ENCODE data around the gene ERO1B.

Gene ERO1B

DNA sequence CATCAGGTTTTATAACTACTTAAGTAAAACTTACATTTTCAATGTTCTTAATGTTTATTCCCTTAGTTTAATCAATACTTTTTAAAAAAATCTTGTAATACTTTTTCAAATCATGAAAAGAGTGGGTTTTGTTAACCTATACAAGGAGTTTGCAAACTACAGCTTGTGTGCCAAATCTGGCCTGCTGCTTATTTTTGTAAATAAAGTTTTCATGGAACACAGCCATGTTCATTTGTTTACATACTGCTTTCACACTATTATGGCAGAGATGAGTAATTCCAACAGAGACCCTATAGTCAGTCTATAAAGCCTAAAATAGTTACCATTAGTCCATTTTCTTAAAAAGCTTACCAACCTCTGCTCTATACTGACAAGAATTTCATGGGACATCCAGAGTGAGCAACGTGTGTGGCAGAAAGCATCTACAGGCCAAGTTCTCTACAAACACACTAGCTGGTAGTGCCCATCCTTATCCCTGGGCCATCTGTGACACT is 42.6 kb downstream of the ERO1B start:
- no peak for DNase-seq (ENCODE audit: low read depth)
- no peak for TF ChIP-seq MYC (IDR thresholded peaks at IDR 0.05; ENCODE audit: low read depth, low read length)
- TF ChIP-seq, protein P1, sequence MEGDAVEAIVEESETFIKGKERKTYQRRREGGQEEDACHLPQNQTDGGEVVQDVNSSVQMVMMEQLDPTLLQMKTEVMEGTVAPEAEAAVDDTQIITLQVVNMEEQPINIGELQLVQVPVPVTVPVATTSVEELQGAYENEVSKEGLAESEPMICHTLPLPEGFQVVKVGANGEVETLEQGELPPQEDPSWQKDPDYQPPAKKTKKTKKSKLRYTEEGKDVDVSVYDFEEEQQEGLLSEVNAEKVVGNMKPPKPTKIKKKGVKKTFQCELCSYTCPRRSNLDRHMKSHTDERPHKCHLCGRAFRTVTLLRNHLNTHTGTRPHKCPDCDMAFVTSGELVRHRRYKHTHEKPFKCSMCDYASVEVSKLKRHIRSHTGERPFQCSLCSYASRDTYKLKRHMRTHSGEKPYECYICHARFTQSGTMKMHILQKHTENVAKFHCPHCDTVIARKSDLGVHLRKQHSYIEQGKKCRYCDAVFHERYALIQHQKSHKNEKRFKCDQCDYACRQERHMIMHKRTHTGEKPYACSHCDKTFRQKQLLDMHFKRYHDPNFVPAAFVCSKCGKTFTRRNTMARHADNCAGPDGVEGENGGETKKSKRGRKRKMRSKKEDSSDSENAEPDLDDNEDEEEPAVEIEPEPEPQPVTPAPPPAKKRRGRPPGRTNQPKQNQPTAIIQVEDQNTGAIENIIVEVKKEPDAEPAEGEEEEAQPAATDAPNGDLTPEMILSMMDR (IDR thresholded peaks at IDR 0.05; ENCODE audit: low read depth, low read length), result no peak
- no peak for TF ChIP-seq POLR2A (IDR thresholded peaks at IDR 0.05; ENCODE audit: extremely low read depth, insufficient read length)
- TF ChIP-seq, protein P2, sequence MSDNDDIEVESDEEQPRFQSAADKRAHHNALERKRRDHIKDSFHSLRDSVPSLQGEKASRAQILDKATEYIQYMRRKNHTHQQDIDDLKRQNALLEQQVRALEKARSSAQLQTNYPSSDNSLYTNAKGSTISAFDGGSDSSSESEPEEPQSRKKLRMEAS (IDR thresholded peaks at IDR 0.05; ENCODE audit: low read depth, low read length), result no peak

DNA sequence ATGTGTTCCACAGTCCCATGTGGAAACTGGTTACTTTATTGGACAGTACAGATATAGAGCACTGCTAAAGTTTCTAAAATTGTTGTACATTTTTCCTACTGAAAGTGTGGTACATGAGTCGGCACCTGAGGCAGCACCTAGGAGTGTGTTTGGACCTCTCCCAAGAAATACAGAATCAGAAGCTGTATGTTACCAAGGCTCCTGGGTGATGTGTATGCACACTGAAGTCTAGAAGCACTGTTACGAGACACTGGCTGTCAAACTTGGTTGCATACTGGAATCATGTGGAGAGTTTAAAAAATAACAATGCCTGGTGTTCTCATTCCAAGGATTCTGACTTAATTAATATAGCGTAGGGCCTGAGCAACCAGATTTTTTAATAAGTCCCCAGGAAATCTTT is 46.6 kb downstream of the ERO1B start:
- no peak overlapping the region for H3K4me3 ChIP-seq (ENCODE audit: low read depth, low read length)
- TF ChIP-seq, protein P2 (IDR thresholded peaks at IDR 0.05; ENCODE audit: low read depth, low read length), result no peak
- TF ChIP-seq, protein P1 (IDR thresholded peaks at IDR 0.05; ENCODE audit: low read depth, low read length), result no peak
- TF ChIP-seq MYC (IDR thresholded peaks at IDR 0.05; ENCODE audit: low read depth, low read length), result no peak
- no peak for TF ChIP-seq POLR2A (IDR thresholded peaks at IDR 0.05; ENCODE audit: extremely low read depth, insufficient read length)
- no peak for DNase-seq (ENCODE audit: low read depth)

More for the DNA sequence above, 42.6 kb downstream of the ERO1B start:
- no peak overlapping the region for H3K4me3 ChIP-seq (ENCODE audit: low read depth, low read length)

DNA sequence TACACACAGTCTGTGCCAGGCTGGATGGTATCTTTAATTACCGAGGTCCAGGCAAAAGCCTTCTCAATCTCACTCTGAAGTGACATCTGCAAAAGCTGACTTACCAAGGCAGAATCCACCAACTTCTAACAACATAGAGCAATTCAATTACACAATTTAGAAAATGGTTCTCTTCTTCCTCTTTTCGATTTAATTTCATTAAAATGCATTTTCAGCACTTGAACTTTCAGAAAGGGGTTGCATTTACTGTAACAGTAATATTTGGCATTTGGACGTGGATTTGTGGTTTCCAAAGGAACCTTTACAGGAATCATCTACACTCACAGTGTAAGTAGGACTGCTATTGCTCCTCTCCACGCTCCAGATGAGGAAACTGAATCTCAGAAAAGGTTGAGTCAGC is 53.3 kb downstream of the ERO1B start:
- TF ChIP-seq MYC (IDR thresholded peaks at IDR 0.05; ENCODE audit: low read depth, low read length) (no peak), POLR2A (IDR thresholded peaks at IDR 0.05; ENCODE audit: extremely low read depth, insufficient read length) (no peak)
- TF ChIP-seq, protein P2 (IDR thresholded peaks at IDR 0.05; ENCODE audit: low read depth, low read length), result no peak
- TF ChIP-seq, protein P1 (IDR thresholded peaks at IDR 0.05; ENCODE audit: low read depth, low read length), result no peak
- H3K4me3 ChIP-seq (ENCODE audit: low read depth, low read length), result no peak overlapping the region
- peak; percentile 19 for DNase-seq (ENCODE audit: low read depth)

DNA sequence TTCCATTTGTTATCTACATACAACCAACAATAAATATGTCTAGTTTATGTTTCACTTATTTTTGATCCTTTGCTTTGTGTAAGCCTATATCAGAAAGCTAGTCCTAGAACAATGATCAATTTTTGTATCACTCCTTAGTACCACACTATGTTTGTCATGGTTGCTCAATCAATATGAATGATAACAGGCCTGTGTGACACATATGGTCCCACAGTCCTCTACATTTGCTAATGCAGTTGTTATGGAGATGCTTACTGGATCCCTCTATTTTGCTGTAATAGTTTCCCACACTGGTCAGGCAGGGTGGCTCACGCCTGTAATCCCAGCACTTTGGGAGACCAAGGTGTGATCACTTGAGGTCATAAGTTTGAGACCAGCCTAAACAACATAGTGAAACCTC is 59.1 kb downstream of the ERO1B start:
- no peak for DNase-seq (ENCODE audit: low read depth)
- TF ChIP-seq, protein P1 (IDR thresholded peaks at IDR 0.05; ENCODE audit: low read depth, low read length), result no peak
- TF ChIP-seq, protein P2 (IDR thresholded peaks at IDR 0.05; ENCODE audit: low read depth, low read length), result no peak
- TF ChIP-seq POLR2A (IDR thresholded peaks at IDR 0.05; ENCODE audit: extremely low read depth, insufficient read length) (no peak), MYC (IDR thresholded peaks at IDR 0.05; ENCODE audit: low read depth, low read length) (no peak)
- H3K4me3 ChIP-seq (ENCODE audit: low read depth, low read length), result no peak overlapping the region

DNA sequence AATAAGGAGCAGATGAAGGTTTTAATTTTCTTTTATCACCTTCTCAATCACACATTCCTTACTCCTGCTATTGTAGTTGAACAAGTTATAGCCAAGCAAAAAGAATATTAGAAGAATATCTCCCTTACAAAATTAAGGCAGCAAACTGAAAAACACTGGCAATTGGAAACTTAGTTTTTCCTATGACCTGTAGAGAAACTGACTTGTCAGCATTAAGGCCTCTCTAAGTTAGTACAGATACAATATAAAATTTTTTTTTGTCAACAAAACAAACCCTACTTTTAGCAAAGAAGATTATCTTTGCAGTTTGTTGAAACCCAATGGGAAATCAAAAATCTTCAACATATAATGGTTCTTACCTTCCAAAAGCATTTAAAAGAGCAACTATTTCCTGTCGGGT is 61.3 kb downstream of the ERO1B start:
- no peak overlapping the region for H3K4me3 ChIP-seq (ENCODE audit: low read depth, low read length)
- DNase-seq (ENCODE audit: low read depth), result no peak
- TF ChIP-seq, protein P2 (IDR thresholded peaks at IDR 0.05; ENCODE audit: low read depth, low read length), result no peak

DNA sequence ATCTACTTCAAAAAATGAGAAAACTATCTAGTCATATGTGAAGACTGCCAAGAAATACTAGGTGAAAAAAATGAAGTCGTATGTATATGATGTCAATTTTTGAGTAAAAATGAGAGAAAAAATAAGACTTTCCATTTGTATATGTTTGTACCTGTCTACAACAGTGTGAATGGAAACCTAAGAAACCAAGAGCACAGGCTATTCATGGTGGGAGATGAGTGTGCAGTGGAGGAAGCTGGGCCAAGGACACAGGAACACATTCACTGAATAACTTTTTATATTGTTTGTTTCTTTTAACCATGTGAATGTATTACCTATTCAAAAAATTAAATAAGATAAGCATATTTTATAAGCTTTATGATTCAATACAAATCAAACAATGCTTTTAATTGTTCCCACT is 67.0 kb downstream of the ERO1B start:
- no peak for DNase-seq (ENCODE audit: low read depth)
- TF ChIP-seq POLR2A (IDR thresholded peaks at IDR 0.05; ENCODE audit: extremely low read depth, insufficient read length) (no peak), MYC (IDR thresholded peaks at IDR 0.05; ENCODE audit: low read depth, low read length) (no peak)
- TF ChIP-seq, protein P2 (IDR thresholded peaks at IDR 0.05; ENCODE audit: low read depth, low read length), result no peak
- TF ChIP-seq, protein P1 (IDR thresholded peaks at IDR 0.05; ENCODE audit: low read depth, low read length), result no peak
- no peak overlapping the region for H3K4me3 ChIP-seq (ENCODE audit: low read depth, low read length)
